GM04504 (cell line): Measurements from ENCODE around the gene PROB1.
"Not testable (repeated sequence)": the region's sequence is repeated elsewhere in the genome, so short reads cannot be mapped to it uniquely, and the experiment has no call there.

Experiments used
- DNase-seq: peaks from one replicate; pipeline ENCODE4 v3.0.0-alpha.2; 2012; ENCODE audit warnings: low read depth

The PROB1 gene

GRCh38 chr5:139392324-139392677 lies 2.6 kb downstream of the PROB1 start:
- DNase-seq, result no peak

- DNase-seq, result no peak
These were observed 3.2 kb downstream of the PROB1 start for GRCh38 chr5:139391570-139392323.

- no peak for DNase-seq
These were observed 4.0 kb downstream of the PROB1 start for GRCh38 chr5:139390639-139391569.

- no peak for DNase-seq
These were observed 4.9 kb downstream of the PROB1 start, which contains the start of gene MZB1 for GRCh38 chr5:139389701-139390638. Gene MZB1, minus strand, starts transcription at chr5:139389913. Its CDS starts 57 bp downstream, at chr5:139389856.

GRCh38 chr5:139388198-139388821 lies 6.6 kb downstream of the PROB1 start:
- DNase-seq, result no peak

- no peak for DNase-seq
These were observed 7.2 kb downstream of the PROB1 start for GRCh38 chr5:139387611-139388197.

- DNase-seq, result not testable (repeated sequence)
These were observed 7.9 kb downstream of the PROB1 start for GRCh38 chr5:139386956-139387355.

- DNase-seq, result no peak
These were observed 8.9 kb downstream of the PROB1 start for GRCh38 chr5:139386050-139386438.

GRCh38 chr5:139385061-139386049 lies 9.5 kb downstream of the PROB1 start:
- DNase-seq, result no peak

- DNase-seq, result no peak
These were observed 10.3 kb downstream of the PROB1 start for GRCh38 chr5:139384591-139385051.

- DNase-seq, result no peak
These were observed 10.8 kb downstream of the PROB1 start for GRCh38 chr5:139383993-139384590.

GRCh38 chr5:139383275-139383992 lies 11.5 kb downstream of the PROB1 start, which contains the start of gene SLC23A1:
Gene SLC23A1, minus strand, starts transcription at chr5:139383297. Its CDS starts 44 bp downstream, at chr5:139383253.
- no peak for DNase-seq

- no peak for DNase-seq
These were observed 12.1 kb downstream of the PROB1 start for GRCh38 chr5:139382807-139383206.

- DNase-seq, result no peak
These were observed 12.8 kb downstream of the PROB1 start for GRCh38 chr5:139381837-139382761.

GRCh38 chr5:139379626-139380449 lies 15.1 kb downstream of the PROB1 start:
- no peak for DNase-seq

GRCh38 chr5:139378941-139379361 lies 16.0 kb downstream of the PROB1 start:
- DNase-seq, result no peak
